Measurements from ENCODE around the gene TMSB10. TPM values are rescaled to one million over a fixed set of nuclear protein-coding genes. Genes with fewer than 3 reads are reported as not detected.
"Not testable (repeated sequence)": the region's sequence is repeated elsewhere in the genome, so short reads cannot be mapped to it uniquely, and the experiment has no call there.

The TMSB10 gene
- 1,000 to 10,000 TPM; 1,772 to 1,864 TPM for total RNA-seq

DNA sequence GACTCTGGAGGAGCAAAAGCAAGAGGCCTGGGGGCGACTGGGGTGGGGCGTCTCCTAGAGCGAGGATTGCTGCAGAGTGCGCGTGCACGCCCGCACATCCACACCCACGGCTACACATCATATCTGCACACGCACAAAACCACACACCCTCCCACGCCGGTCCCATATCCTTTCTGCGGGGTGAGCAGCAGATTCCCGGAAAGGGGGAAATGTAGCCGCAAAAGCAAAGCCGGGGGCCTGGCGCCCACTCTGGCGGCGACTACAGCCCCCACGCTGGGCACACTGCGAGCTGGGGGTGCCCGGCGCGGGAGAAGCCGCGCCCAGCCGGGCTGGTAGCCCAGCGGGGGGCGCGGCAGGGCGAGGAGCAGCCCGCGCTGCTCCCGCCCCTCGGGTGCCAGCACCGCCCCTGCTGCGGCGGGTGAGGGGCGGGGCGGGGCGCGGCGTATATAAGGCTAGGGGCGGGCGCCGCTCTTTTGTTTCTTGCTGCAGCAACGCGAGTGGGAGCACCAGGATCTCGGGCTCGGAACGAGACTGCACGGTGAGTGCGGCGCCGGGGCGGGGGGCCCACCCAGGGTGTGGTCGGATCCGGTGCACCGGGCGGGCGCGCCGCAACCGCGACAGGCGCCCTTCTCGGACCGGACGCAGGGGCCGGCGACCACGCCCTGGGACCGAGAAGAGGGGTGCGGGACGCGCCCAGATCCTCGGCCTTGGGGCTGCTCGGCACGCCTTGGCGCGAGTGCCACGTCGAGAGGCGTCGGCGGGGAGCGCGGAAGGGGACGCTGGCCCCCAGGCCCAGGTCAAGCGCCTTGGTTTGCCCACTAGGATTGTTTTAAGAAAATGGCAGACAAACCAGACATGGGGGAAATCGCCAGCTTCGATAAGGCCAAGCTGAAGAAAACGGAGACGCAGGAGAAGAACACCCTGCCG is at the start of gene TMSB10:
TMSB10 (plus strand) TSS at position 476 of the 927 bp plus-strand sequence.
- Mint-ChIP-seq H3K4me1 (ENCODE audit: low read depth) (peaks cover 43% of the 10 kb centered on the region), H3K36me3 (ENCODE audit: low read depth) (peaks cover 29% of the 10 kb centered on the region), H3K27ac (peak within 1 kb of the TSS; percentile 92), H3K4me3 (peak within 1 kb of the TSS; percentile 86), H3K9me3 (peaks cover 10% of the 10 kb centered on the region), H3K27me3 (ENCODE audit: low read depth) (no peaks in the 10 kb centered on the region)
- DNase-seq: peak; percentile 82
- intact Hi-C loops (cut with micrococcal nuclease): loop anchor here (1.0 kb wide), 4 partner anchors 7 to 24 kb away; partner anchors contain the start of gene TRABD2A
- CTCF ChIA-PET: interaction anchor here (1.0 to 5.1 kb wide), 7 partner anchors 8 to 49 kb away, joined by 3 to 43 read pairs (median 4); partner anchors contain the start of gene TRABD2A

DNA sequence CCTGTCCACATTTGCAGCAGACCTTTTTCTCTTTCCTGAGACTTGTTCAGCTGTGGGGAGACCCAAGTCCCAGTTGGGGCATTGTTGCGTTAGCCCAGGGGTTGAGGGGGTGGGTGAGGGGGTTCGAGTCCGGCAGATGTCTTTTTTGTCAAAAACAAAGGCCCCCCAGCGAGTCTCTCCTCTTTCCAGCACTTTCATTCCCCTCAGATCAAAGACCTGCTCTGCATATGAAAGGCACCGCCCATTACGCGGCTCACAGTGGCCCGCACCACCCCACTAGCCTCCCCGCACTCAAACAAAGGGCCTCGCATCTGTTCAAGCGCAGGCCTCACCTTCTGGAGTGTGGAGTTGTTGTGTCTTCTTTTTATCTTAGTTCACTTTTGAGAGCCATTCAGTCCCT is 49.7 kb upstream of the TMSB10 start:
- H3K4me3 Mint-ChIP-seq: peak overlapping the region; percentile 73
- peak; percentile 59 for DNase-seq
- CTCF ChIA-PET: interaction anchor here (0.6 to 3.7 kb wide), 6 partner anchors 8 to 97 kb away, joined by 3 to 25 read pairs (median 5); partner anchors contain the start of gene TMSB10
- peaks cover 95% of the 10 kb centered on the region for H3K4me1 Mint-ChIP-seq (ENCODE audit: low read depth)
- H3K27me3 Mint-ChIP-seq (ENCODE audit: low read depth): no peaks in the 10 kb centered on the region
- intact Hi-C loops (cut with micrococcal nuclease): loop anchor here (1.0 to 5.0 kb wide), 3 partner anchors 9 to 128 kb away; no protein-coding TSS in a partner anchor
- peak overlapping the region; percentile 91 for H3K27ac Mint-ChIP-seq
- peaks cover 15% of the 10 kb centered on the region for H3K9me3 Mint-ChIP-seq
- H3K36me3 Mint-ChIP-seq (ENCODE audit: low read depth): peaks cover 46% of the 10 kb centered on the region

DNA sequence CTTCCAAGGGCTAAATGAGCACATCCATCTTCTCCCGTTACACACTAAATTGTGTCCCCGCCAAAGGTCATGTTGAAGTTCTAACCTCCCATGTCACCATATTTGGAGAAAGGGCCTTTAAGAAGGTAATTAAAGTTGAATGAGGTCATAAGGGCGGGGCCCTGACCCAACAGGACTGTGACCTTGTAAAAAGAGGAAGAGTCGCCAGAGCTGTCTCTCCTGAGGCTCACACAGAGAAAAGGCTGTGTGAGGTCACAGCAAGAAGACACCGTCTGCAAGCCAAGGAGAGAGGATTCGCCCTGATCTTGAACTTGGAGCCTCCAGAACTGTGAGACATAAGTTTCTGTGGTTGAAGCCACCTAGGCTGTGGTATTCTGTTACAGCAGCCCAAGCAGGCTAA is 48.7 kb upstream of the TMSB10 start:
- intact Hi-C loops (cut with micrococcal nuclease): loop anchor here (1.0 to 5.0 kb wide), 3 partner anchors 16 to 129 kb away; no protein-coding TSS in a partner anchor
- Mint-ChIP-seq H3K36me3 (ENCODE audit: low read depth) (peaks cover 40% of the 10 kb centered on the region), H3K27ac (peak overlapping the region; percentile 91), H3K4me3 (peak overlapping the region; percentile 73), H3K9me3 (peaks cover 15% of the 10 kb centered on the region), H3K27me3 (ENCODE audit: low read depth) (no peaks in the 10 kb centered on the region), H3K4me1 (ENCODE audit: low read depth) (peaks cover 94% of the 10 kb centered on the region)
- CTCF ChIA-PET: interaction anchor here (0.6 to 3.7 kb wide), 9 partner anchors 9 to 359 kb away, joined by 3 to 25 read pairs (median 8); partner anchors contain the start of gene TMSB10
- peak; percentile 76 for DNase-seq

DNA sequence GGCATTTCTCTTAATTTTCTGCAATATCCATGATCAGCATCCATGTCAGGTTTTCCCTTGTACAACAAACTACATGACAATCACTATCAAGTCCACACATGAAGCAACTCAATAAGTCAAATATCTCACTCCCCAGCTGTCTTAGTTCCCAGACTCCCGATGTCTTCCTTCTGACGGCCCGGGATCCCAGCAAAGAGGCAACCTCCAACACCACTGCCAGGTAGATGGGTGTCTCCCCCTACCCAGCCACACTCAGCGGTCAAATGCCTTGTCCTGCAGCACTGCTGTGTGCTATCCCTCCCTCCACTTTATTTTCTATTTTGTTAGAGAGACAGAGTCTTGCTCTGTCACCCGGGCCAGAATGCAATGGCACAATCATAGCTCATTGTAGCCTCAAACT is 47.9 kb upstream of the TMSB10 start:
- intact Hi-C loops (cut with micrococcal nuclease): loop anchor here (1.0 to 5.0 kb wide), 3 partner anchors 17 to 130 kb away; no protein-coding TSS in a partner anchor
- no peak overlapping the region for H3K4me3 Mint-ChIP-seq
- H3K27ac Mint-ChIP-seq: peak overlapping the region; percentile 91
- CTCF ChIA-PET: interaction anchor here (0.6 to 3.7 kb wide), 14 partner anchors 10 to 360 kb away, joined by 3 to 25 read pairs (median 6); partner anchors contain the start of gene TRABD2A
- H3K27me3 Mint-ChIP-seq (ENCODE audit: low read depth): no peaks in the 10 kb centered on the region
- peaks cover 32% of the 10 kb centered on the region for H3K36me3 Mint-ChIP-seq (ENCODE audit: low read depth)
- peaks cover 13% of the 10 kb centered on the region for H3K9me3 Mint-ChIP-seq
- DNase-seq: no peak
- H3K4me1 Mint-ChIP-seq (ENCODE audit: low read depth): peaks cover 94% of the 10 kb centered on the region

DNA sequence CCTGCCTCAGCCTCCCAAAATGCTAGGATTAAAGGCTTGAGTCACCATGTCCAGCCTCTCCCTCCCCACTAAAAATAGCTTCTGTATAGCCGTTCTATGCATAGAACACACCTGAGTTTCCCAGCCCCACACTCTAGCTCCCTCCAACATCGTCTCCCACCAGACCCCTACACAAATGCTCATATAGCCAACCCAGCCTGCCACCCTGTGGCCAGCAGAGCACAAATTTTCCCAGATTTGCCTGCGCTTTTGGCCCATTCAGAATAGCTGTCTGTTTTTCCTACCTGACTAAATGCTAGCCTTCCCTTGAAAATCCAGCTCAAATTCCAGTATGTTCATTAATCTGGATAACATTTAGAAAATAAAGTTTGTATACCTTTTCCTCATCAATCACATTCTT is 47.3 kb upstream of the TMSB10 start:
- no peak for DNase-seq
- CTCF ChIA-PET: interaction anchor here (0.6 to 3.7 kb wide), 15 partner anchors 10 to 360 kb away, joined by 3 to 25 read pairs (median 4); partner anchors contain the start of gene TRABD2A
- H3K27ac Mint-ChIP-seq: peak overlapping the region; percentile 73
- peaks cover 31% of the 10 kb centered on the region for H3K36me3 Mint-ChIP-seq (ENCODE audit: low read depth)
- peaks cover 93% of the 10 kb centered on the region for H3K4me1 Mint-ChIP-seq (ENCODE audit: low read depth)
- intact Hi-C loops (cut with micrococcal nuclease): loop anchor here (1.0 to 5.0 kb wide), 2 partner anchors 117 to 131 kb away; no protein-coding TSS in a partner anchor
- H3K9me3 Mint-ChIP-seq: peaks cover 8% of the 10 kb centered on the region
- no peaks in the 10 kb centered on the region for H3K27me3 Mint-ChIP-seq (ENCODE audit: low read depth)
- H3K4me3 Mint-ChIP-seq: no peak overlapping the region

DNA sequence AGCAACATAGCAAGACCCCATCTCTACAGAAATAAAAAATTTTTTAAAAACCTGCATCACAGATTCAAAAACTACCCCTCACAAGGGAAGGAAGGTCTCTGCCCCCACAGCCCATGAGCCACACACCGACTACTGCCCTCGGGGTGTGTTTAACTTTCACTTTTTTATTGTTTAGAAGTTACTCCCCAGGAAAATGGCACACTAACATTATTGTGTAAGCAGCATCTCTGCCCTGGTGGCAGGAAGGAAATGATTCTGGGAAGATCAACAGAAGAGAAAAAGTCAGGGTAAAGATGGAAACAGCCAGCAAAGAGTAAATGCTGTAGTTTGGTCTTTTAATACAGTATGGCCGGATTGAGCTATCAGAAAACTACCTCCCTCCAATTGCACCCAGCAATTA is 46.5 kb upstream of the TMSB10 start:
- intact Hi-C loops (cut with micrococcal nuclease): loop anchor here (1.0 to 5.0 kb wide), 2 partner anchors 118 to 132 kb away; no protein-coding TSS in a partner anchor
- Mint-ChIP-seq H3K36me3 (ENCODE audit: low read depth) (peaks cover 27% of the 10 kb centered on the region), H3K4me1 (ENCODE audit: low read depth) (peaks cover 95% of the 10 kb centered on the region), H3K27me3 (ENCODE audit: low read depth) (no peaks in the 10 kb centered on the region), H3K4me3 (peak overlapping the region; percentile 36), H3K9me3 (peaks cover 5% of the 10 kb centered on the region), H3K27ac (peak overlapping the region; percentile 73)
- DNase-seq: no peak
- CTCF ChIA-PET: interaction anchor here (1.0 to 3.7 kb wide), 9 partner anchors 11 to 332 kb away, joined by 3 to 25 read pairs (median 4); partner anchors contain the start of gene TRABD2A

DNA sequence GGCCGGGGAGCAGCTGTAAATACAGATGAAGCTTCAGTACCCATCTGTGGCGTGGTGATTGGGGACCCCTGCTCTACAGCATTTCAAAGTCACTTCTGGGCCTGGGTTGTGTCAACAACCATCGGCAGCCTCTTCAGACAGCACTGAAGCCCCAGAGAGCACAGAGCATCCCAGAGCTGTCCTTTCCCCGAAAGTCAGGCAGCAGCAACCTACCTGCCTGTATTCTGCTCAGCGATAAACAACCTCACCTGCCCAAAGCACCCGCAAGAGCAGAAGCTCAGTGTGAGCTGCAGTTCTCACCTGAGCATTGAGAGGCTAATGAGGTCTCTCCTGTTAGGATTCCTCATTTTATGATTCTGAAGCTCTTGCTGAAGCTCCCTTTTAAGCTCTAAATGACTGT is 43.9 kb upstream of the TMSB10 start:
- Mint-ChIP-seq H3K27ac (peak overlapping the region; percentile 76), H3K4me3 (peak overlapping the region; percentile 28), H3K4me1 (ENCODE audit: low read depth) (peaks cover 95% of the 10 kb centered on the region), H3K27me3 (ENCODE audit: low read depth) (no peaks in the 10 kb centered on the region), H3K36me3 (ENCODE audit: low read depth) (peaks cover 21% of the 10 kb centered on the region), H3K9me3 (no peaks in the 10 kb centered on the region)
- intact Hi-C loops (cut with micrococcal nuclease): loop anchor here (5.0 to 10.0 kb wide), 2 partner anchors 229 to 547 kb away; no protein-coding TSS in a partner anchor
- no peak for DNase-seq
- CTCF ChIA-PET: interaction anchor here (1.0 to 2.4 kb wide), 9 partner anchors 9 to 64 kb away, joined by 3 to 16 read pairs (median 5); no protein-coding TSS in a partner anchor

DNA sequence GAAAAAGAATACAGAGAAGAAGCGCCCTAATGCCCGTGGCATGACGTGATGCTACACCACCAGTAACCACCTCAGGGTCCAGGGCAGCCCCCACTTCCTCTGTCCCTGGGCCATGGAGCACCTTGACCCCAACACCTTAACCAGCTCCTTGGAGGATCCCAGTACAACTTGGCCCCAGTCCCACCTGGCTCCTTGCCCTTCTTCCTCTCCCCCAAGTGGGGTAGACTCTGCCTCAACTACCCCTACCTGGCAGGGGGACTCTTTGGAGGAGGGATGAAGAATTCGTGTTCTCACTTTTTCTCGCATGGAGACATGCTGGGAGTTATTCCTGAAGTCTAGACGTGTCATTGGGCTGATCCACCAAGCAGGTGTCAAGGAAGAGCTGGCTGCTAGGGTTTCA is 43.5 kb upstream of the TMSB10 start:
- H3K4me1 Mint-ChIP-seq (ENCODE audit: low read depth): peaks cover 95% of the 10 kb centered on the region
- no peaks in the 10 kb centered on the region for H3K9me3 Mint-ChIP-seq
- no peaks in the 10 kb centered on the region for H3K27me3 Mint-ChIP-seq (ENCODE audit: low read depth)
- peak overlapping the region; percentile 29 for H3K4me3 Mint-ChIP-seq
- no peak for DNase-seq
- intact Hi-C loops (cut with micrococcal nuclease): loop anchor here (5.0 to 10.0 kb wide), 2 partner anchors 230 to 547 kb away; no protein-coding TSS in a partner anchor
- H3K27ac Mint-ChIP-seq: peak overlapping the region; percentile 76
- H3K36me3 Mint-ChIP-seq (ENCODE audit: low read depth): peaks cover 18% of the 10 kb centered on the region
- CTCF ChIA-PET: interaction anchor here (0.9 to 2.4 kb wide), 9 partner anchors 8 to 64 kb away, joined by 3 to 16 read pairs (median 5); no protein-coding TSS in a partner anchor

DNA sequence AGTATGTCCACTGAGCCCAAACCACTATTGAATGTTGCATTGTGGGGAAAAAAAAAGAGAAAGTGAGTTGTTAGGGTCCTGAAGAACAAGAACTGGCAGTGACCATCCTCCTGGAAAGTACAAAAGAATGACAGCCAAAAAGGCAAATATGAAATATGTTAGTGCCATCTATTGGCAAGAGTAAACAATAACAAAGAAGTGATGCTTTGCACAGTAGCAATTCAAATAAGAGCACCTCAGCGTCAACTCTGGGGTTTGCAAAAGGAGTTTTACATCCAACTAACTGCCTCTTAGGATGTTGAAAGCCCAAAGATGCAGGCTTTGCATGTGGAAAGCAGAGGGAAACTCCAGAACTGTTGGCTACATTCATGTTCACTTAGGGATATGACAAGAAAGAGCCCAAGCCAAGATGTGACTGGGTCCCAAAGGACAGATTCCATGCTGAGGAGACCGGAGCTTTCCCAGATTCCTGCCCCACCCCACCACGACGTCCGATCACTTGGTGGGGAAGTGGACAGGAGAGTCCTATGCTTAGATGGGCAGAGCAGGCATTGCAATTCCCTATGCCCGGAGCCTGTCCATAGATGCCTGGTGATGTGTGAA is 40.2 kb upstream of the TMSB10 start:
- Mint-ChIP-seq H3K4me1 (ENCODE audit: low read depth) (peaks cover 87% of the 10 kb centered on the region), H3K36me3 (ENCODE audit: low read depth) (peaks cover 32% of the 10 kb centered on the region), H3K27me3 (ENCODE audit: low read depth) (no peaks in the 10 kb centered on the region), H3K9me3 (peaks cover 2% of the 10 kb centered on the region), H3K27ac (peak overlapping the region; percentile 77), H3K4me3 (no peak overlapping the region)
- CTCF ChIA-PET: interaction anchor here (0.6 to 2.0 kb wide), 7 partner anchors 11 to 370 kb away, joined by 3 to 11 read pairs (median 4); no protein-coding TSS in a partner anchor
- DNase-seq: peak; percentile 25
- intact Hi-C loops (cut with micrococcal nuclease): loop anchor here (1.0 to 10.0 kb wide), 9 partner anchors 32 to 843 kb away; no protein-coding TSS in a partner anchor

DNA sequence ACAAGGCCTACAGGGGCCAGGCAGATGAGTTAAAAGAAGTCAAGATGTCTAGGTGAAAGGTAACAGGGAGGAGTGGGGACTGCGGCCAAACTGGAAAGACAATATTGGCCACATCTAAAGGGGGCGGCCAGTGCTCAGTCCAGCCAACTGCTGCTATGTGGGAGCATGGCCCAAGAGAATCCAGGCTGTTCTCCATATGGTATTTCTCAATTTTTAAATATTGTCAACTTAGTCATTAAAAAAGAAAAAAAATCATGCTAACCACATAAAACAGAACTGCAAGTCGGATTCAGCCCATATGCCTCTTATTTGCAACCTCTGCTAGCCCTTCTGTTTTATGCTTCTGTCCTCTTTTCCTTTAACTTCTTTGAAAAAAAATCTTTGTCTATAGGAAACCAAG is 39.3 kb upstream of the TMSB10 start:
- Mint-ChIP-seq H3K36me3 (ENCODE audit: low read depth) (peaks cover 36% of the 10 kb centered on the region), H3K9me3 (peaks cover 2% of the 10 kb centered on the region)

DNA sequence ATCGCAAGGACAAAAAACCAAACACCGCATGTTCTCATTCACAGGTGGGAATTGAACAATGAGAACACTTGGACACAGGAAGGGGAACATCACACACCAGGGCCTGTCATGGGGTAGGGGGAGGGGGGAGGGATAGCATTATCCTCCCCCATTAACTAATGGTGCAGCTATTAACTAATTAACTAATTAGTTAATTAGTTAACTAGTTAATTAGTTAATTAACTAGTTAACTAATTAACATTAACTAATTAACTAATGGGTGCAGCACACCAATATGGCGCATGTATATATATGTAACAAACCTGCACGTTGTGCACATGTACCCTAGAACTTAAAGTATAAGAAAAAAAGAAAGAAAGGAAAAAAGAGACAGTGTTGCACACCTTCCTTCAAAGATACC is 37.1 kb upstream of the TMSB10 start:
- H3K27ac Mint-ChIP-seq: peak overlapping the region; percentile 75
- CTCF ChIA-PET: interaction anchor here (0.6 to 1.8 kb wide), 5 partner anchors 11 to 342 kb away, joined by 3 to 10 read pairs (median 5); no protein-coding TSS in a partner anchor
- peaks cover 88% of the 10 kb centered on the region for H3K4me1 Mint-ChIP-seq (ENCODE audit: low read depth)
- H3K27me3 Mint-ChIP-seq (ENCODE audit: low read depth); H3K4me3 Mint-ChIP-seq; DNase-seq; H3K9me3 Mint-ChIP-seq: not testable (repeated sequence)
- peaks cover 39% of the 10 kb centered on the region for H3K36me3 Mint-ChIP-seq (ENCODE audit: low read depth)
- intact Hi-C loops (cut with micrococcal nuclease): loop anchor here (5.0 to 10.0 kb wide), 2 partner anchors 554 to 846 kb away; no protein-coding TSS in a partner anchor

More for the DNA sequence above, 39.3 kb upstream of the TMSB10 start:
- CTCF ChIA-PET: interaction anchor here (1.5 to 2.0 kb wide), 3 partner anchors 10 to 59 kb away, joined by 5 to 11 read pairs (median 6); no protein-coding TSS in a partner anchor
- intact Hi-C loops (cut with micrococcal nuclease): loop anchor here (1.0 to 10.0 kb wide), 3 partner anchors 16 to 844 kb away; no protein-coding TSS in a partner anchor
- H3K27me3 Mint-ChIP-seq (ENCODE audit: low read depth): no peaks in the 10 kb centered on the region
- peak overlapping the region; percentile 75 for H3K27ac Mint-ChIP-seq
- no peak overlapping the region for H3K4me3 Mint-ChIP-seq
- peaks cover 88% of the 10 kb centered on the region for H3K4me1 Mint-ChIP-seq (ENCODE audit: low read depth)
- no peak for DNase-seq
